Suppressor macrophage treated with lipopolysaccharide for 4 hours (primary cell): ENCODE data around the gene PPIE.
A peak's percentile ranks its signal among the peaks of the same experiment; 100 is the strongest.
"Not testable (repeated sequence)": the region's sequence is repeated elsewhere in the genome, so short reads cannot be mapped to it uniquely, and the experiment has no call there.

Experiments
- DNase-seq: peaks from one replicate; pipeline ENCODE4 v3.0.0-alpha.2; 2020

The PPIE gene

GRCh38 chr1:39779821-39780220 lies 41.1 kb downstream of the PPIE start:
- DNase-seq, result no peak

- no peak for DNase-seq
Measured at GRCh38 chr1:39781349-39781715, 42.6 kb downstream of the PPIE start.

GRCh38 chr1:39782103-39782502 lies 43.4 kb downstream of the PPIE start:
- no peak for DNase-seq

GRCh38 chr1:39782685-39783084 lies 44.0 kb downstream of the PPIE start:
- DNase-seq, result not testable (repeated sequence)

- not testable (repeated sequence) for DNase-seq
Measured at GRCh38 chr1:39786303-39787107, 47.8 kb downstream of the PPIE start.

GRCh38 chr1:39787108-39787375 lies 48.4 kb downstream of the PPIE start:
- not testable (repeated sequence) for DNase-seq

- DNase-seq, result no peak
Measured at GRCh38 chr1:39787468-39787867, 48.8 kb downstream of the PPIE start.

- DNase-seq, result not testable (repeated sequence)
Measured at GRCh38 chr1:39787964-39788363, 49.3 kb downstream of the PPIE start.

- peak; percentile 14 for DNase-seq
Measured at GRCh38 chr1:39788426-39788757, 49.7 kb downstream of the PPIE start.

- peak; percentile 78 for DNase-seq
Measured at GRCh38 chr1:39788758-39789570, 50.3 kb downstream of the PPIE start, which contains the start of gene BMP8B. TSS of gene BMP8B (minus strand) at chr1:39788865. CDS start at chr1:39788485, 380 bp downstream.

GRCh38 chr1:39789571-39790110 lies 51.0 kb downstream of the PPIE start:
- DNase-seq, result no peak

- DNase-seq, result no peak
Measured at GRCh38 chr1:39791838-39792237, 53.2 kb downstream of the PPIE start.

- no peak for DNase-seq
Measured at GRCh38 chr1:39795651-39796050, 57.0 kb downstream of the PPIE start.

- peak; percentile 79 for DNase-seq
Measured at GRCh38 chr1:39798859-39799769, 60.4 kb downstream of the PPIE start.

- DNase-seq, result peak; percentile 66
Measured at GRCh38 chr1:39799770-39800470, 61.2 kb downstream of the PPIE start.

GRCh38 chr1:39800471-39800835 lies 61.8 kb downstream of the PPIE start:
- no peak for DNase-seq

GRCh38 chr1:39802496-39803260 lies 64.0 kb downstream of the PPIE start:
- DNase-seq, result no peak

- DNase-seq, result no peak
Measured at GRCh38 chr1:39805385-39805784, 66.7 kb downstream of the PPIE start.

- no peak for DNase-seq
Measured at GRCh38 chr1:39808784-39809517, 70.3 kb downstream of the PPIE start.

- no peak for DNase-seq
Measured at GRCh38 chr1:39812913-39813312, 74.2 kb downstream of the PPIE start.
